GM23338 (cell line): Measurements from ENCODE around the gene IQSEC2. TPM values are rescaled to one million over a fixed set of nuclear protein-coding genes. Genes with fewer than 3 reads are reported as not detected.

ENCODE experiments used
- ATAC-seq: fragments of 200-7000 bp; cut with Tn5 transposase; 3 replicates; pipeline ENCODE4 v1.9.1; 2020
- DNase-seq: peaks from one replicate; pipeline ENCODE4 v3.0.0-alpha.2; 2015; ENCODE audit warnings: low spot score
- H2AFZ ChIP-seq: fragments of 200-600 bp; sonication (generic); 2 replicates; pipeline ENCODE4 v1.8.0; 2016; ENCODE audit warnings: antibody characterized with exemption, mild to moderate bottlenecking, moderate library complexity
- H3F3A ChIP-seq: fragments of 200-600 bp; sonication (generic); replicated peaks from 2 replicates; pipeline ENCODE4 v1.8.0; 2017; ENCODE audit warnings: antibody characterized with exemption, mixed run types, low read depth
- H3K27ac ChIP-seq: fragments of 200-600 bp; sonication (generic); 2 replicates; pipeline ENCODE4 v1.6.1; 2016; ENCODE audit warnings: low read depth
- H3K27me3 ChIP-seq: fragments of 200-600 bp; sonication (generic); 2 replicates; pipeline ENCODE4 v1.8.0; 2016; ENCODE audit warnings: mild to moderate bottlenecking, mixed run types, moderate library complexity; ENCODE audit not compliant: insufficient read depth
- H3K36me3 ChIP-seq: fragments of 200-600 bp; sonication (generic); 2 replicates; pipeline ENCODE4 v1.8.0; 2016; ENCODE audit warnings: mild to moderate bottlenecking; ENCODE audit not compliant: insufficient read depth
- H3K4me1 ChIP-seq: fragments of 200-600 bp; sonication (generic); 2 replicates; pipeline ENCODE4 v1.8.0; 2016; ENCODE audit warnings: mild to moderate bottlenecking, moderate library complexity; ENCODE audit not compliant: insufficient read depth
- H3K4me2 ChIP-seq: fragments of 200-600 bp; sonication (generic); 2 replicates; pipeline ENCODE4 v1.7.1; 2017; ENCODE audit warnings: mixed run types
- H3K4me3 ChIP-seq: fragments of 200-600 bp; sonication (generic); 2 replicates; pipeline ENCODE4 v1.6.1; 2016; ENCODE audit warnings: mixed run types
- H3K79me2 ChIP-seq: fragments of 200-600 bp; sonication (generic); replicated peaks from 2 replicates; pipeline ENCODE4 v1.8.0; 2017; ENCODE audit warnings: mild to moderate bottlenecking; ENCODE audit not compliant: insufficient read depth
- H3K9me2 ChIP-seq: fragments of 200-600 bp; sonication (generic); 2 replicates; pipeline ENCODE4 v1.8.0; 2017; ENCODE audit not compliant: insufficient read depth
- H4K20me1 ChIP-seq: fragments of 200-600 bp; sonication (generic); replicated peaks from 2 replicates; pipeline ENCODE4 v1.8.0; 2017; ENCODE audit warnings: mild to moderate bottlenecking; ENCODE audit not compliant: insufficient read depth
- H3K27ac Mint-ChIP-seq: 2 replicates; pipeline ENCODE4 v1.8.0; 2020; ENCODE audit warnings: inconsistent platforms, mild to moderate bottlenecking, moderate library complexity, mixed read lengths
- H3K27me3 Mint-ChIP-seq: 3 replicates; pipeline ENCODE4 v1.8.0; 2022; ENCODE audit warnings: low read depth, mild to moderate bottlenecking, moderate library complexity, mixed read lengths, inconsistent platforms; ENCODE audit not compliant: insufficient read depth, poor library complexity
- H3K36me3 Mint-ChIP-seq: 3 replicates; pipeline ENCODE4 v1.8.0; 2021; ENCODE audit warnings: low read depth, mild to moderate bottlenecking, inconsistent platforms, moderate library complexity, mixed read lengths
- H3K4me1 Mint-ChIP-seq: 3 replicates; pipeline ENCODE4 v1.8.0; 2020; ENCODE audit warnings: mild to moderate bottlenecking, inconsistent platforms, mixed read lengths
- H3K4me3 Mint-ChIP-seq: 3 replicates; pipeline ENCODE4 v1.8.0; 2021; ENCODE audit warnings: moderate library complexity, mild to moderate bottlenecking, inconsistent platforms, mixed read lengths
- H3K9me3 Mint-ChIP-seq: 3 replicates; pipeline ENCODE4 v1.8.0; 2020; ENCODE audit warnings: moderate library complexity, mild to moderate bottlenecking, inconsistent platforms, mixed read lengths
- CREB1 ChIP-seq: fragments of 250-450 bp; sonication (Bioruptor Pico); IDR thresholded peaks from 2 replicates; pipeline ENCODE4 v1.5.0; 2020; ENCODE audit warnings: low read depth, mild to moderate bottlenecking, moderate library complexity
- CTCF ChIP-seq, 2 experiments: fragments of 200-600 bp in 1 of 2; sonication (generic) in 1 of 2; conservative IDR thresholded peaks; 2 replicates each; pipeline versions ENCODE4 v1.5.1 to v1.6.1; 2016 to 2017; ENCODE audit warnings: antibody characterized with exemption in 2 of 2, low read depth in 2 of 2, mild to moderate bottlenecking in 2 of 2, moderate library complexity in 1 of 2
- ETS1 ChIP-seq: IDR thresholded peaks from 2 replicates; pipeline ENCODE4 v1.6.1; 2016; ENCODE audit warnings: antibody characterized with exemption
- EZH2 ChIP-seq: fragments of 200-600 bp; sonication (generic); IDR thresholded peaks from one replicate; pipeline ENCODE4 v1.8.0; 2017; ENCODE audit warnings: antibody characterized with exemption, mild to moderate bottlenecking, low read depth; ENCODE audit not compliant: unreplicated experiment
- EZH2phosphoT487 ChIP-seq: fragments of 200-600 bp; sonication (generic); IDR thresholded peaks from one replicate; pipeline ENCODE4 v1.8.1; 2018; ENCODE audit warnings: antibody characterized with exemption; ENCODE audit not compliant: unreplicated experiment
- JUNB ChIP-seq: IDR thresholded peaks from one replicate; pipeline ENCODE4 v1.6.1; 2016; ENCODE audit warnings: antibody characterized with exemption; ENCODE audit not compliant: unreplicated experiment
- POLR2AphosphoS5 ChIP-seq: IDR thresholded peaks from 2 replicates; pipeline ENCODE4 v1.6.1; 2016; ENCODE audit warnings: antibody characterized with exemption, low read depth
- REST ChIP-seq: IDR thresholded peaks from one replicate; pipeline ENCODE4 v1.6.1; 2018; ENCODE audit warnings: antibody characterized with exemption; ENCODE audit not compliant: unreplicated experiment
- STAT1 ChIP-seq: IDR thresholded peaks from one replicate; pipeline ENCODE4 v1.6.1; 2016; ENCODE audit warnings: antibody characterized with exemption; ENCODE audit not compliant: unreplicated experiment
- ZNF114 ChIP-seq: fragments of 250-450 bp; sonication (Bioruptor Pico); IDR thresholded peaks from 2 replicates; pipeline ENCODE4 v1.5.0; 2020; ENCODE audit warnings: mild to moderate bottlenecking, moderate library complexity
- ZNF331 ChIP-seq: fragments of 250-450 bp; sonication (Bioruptor Pico); IDR thresholded peaks from 2 replicates; pipeline ENCODE4 v1.5.0; 2020; ENCODE audit warnings: low read depth, mild to moderate bottlenecking, moderate library complexity
- polyA plus RNA-seq: library from polyadenylated mRNA; unstranded; fragments of >200 nt; fragmentation: Nextera tagmentation; extraction: Ambion mirVana; gene quantifications from 2 replicates; pipeline ENCODE4 v1.2.1, GENCODE V29; 2016
- total RNA-seq: library from RNA; depleted of rRNA; stranded (reverse); fragments of >200 nt; shearing (Covaris generic); gene quantifications from 2 replicates; pipeline ENCODE4 v1.2.3, GENCODE V29; 2014

IQSEC2 gene
- total and polyA plus RNA-seq, 2 experiments from 2014 or later = 12.3 to 92.2 TPM

GRCh38 chrX:53247928-53248327 is 33.5 kb downstream of the IQSEC2 start:
- no peak overlapping the region for H3K4me3 ChIP-seq
- no peaks in the 10 kb centered on the region for H3K9me2 ChIP-seq
- Mint-ChIP-seq H3K4me3 (no peak overlapping the region), H3K27ac (no peak overlapping the region), H3K36me3 (peaks cover 15% of the 10 kb centered on the region), H3K9me3 (no peaks in the 10 kb centered on the region), H3K27me3 (no peaks in the 10 kb centered on the region), H3K4me1 (no peaks in the 10 kb centered on the region)
- H3K4me1 ChIP-seq = no peaks in the 10 kb centered on the region
- H2AFZ ChIP-seq = no peak overlapping the region
- peaks cover under 1% of the 10 kb centered on the region; the same call in 1 of the 2 replicates for H3K36me3 ChIP-seq
- DNase-seq = no peak
- H3K79me2 ChIP-seq = no peaks in the 10 kb centered on the region
- TF ChIP-seq ZNF114 (CRISPR knock-in tag) (no peak), ZNF331 (CRISPR knock-in tag) (no peak), REST (no peak), EZH2 (no peak), EZH2phosphoT487 (no peak)
- H3K4me2 ChIP-seq = no peak overlapping the region
- H3F3A ChIP-seq = no peaks in the 10 kb centered on the region
- no peak overlapping the region for H3K27ac ChIP-seq
- ATAC-seq = no peak
- no peaks in the 10 kb centered on the region for H3K27me3 ChIP-seq
- H4K20me1 ChIP-seq = no peaks in the 10 kb centered on the region

GRCh38 chrX:53246231-53246630 is 35.2 kb downstream of the IQSEC2 start:
- Mint-ChIP-seq H3K9me3 (no peaks in the 10 kb centered on the region), H3K36me3 (peaks cover 23% of the 10 kb centered on the region), H3K27ac (no peak overlapping the region), H3K4me1 (no peaks in the 10 kb centered on the region), H3K4me3 (no peak overlapping the region), H3K27me3 (no peaks in the 10 kb centered on the region)
- no peaks in the 10 kb centered on the region for H3K9me2 ChIP-seq
- H3K27ac ChIP-seq = no peak overlapping the region
- no peaks in the 10 kb centered on the region for H3F3A ChIP-seq
- H2AFZ ChIP-seq = no peak overlapping the region
- DNase-seq = no peak
- no peak for ATAC-seq
- H3K4me2 ChIP-seq = no peak overlapping the region
- H3K79me2 ChIP-seq = no peaks in the 10 kb centered on the region
- no peaks in the 10 kb centered on the region for H3K27me3 ChIP-seq
- H4K20me1 ChIP-seq = no peaks in the 10 kb centered on the region
- H3K4me3 ChIP-seq = no peak overlapping the region
- no peaks in the 10 kb centered on the region for H3K4me1 ChIP-seq
- peaks cover 5% of the 10 kb centered on the region; the same call in 1 of the 2 replicates for H3K36me3 ChIP-seq
- TF ChIP-seq STAT1 = no peak
- no peak for TF ChIP-seq CTCF (conservative IDR thresholded peaks at IDR 0.05; ENCODE audit: low read depth in 2 of 2)
- TF ChIP-seq POLR2AphosphoS5 = no peak
- no peak for TF ChIP-seq ZNF331 (CRISPR knock-in tag)
- no peak for TF ChIP-seq JUNB
- no peak for TF ChIP-seq CREB1
- TF ChIP-seq ZNF114 (CRISPR knock-in tag) = no peak
- TF ChIP-seq EZH2 = no peak
- TF ChIP-seq ETS1 = no peak
